HEK293 (cell line): ENCODE results near the gene POLR3C.

Experiments used
- INSM2 ChIP-seq: fragments of 450-650 bp; formaldehyde crosslinking; IDR thresholded peaks from 2 replicates; pipeline ENCODE4 v1.5.1; 2016; ENCODE audit warnings: missing biosample characterization, missing genetic modification characterization
- OSR2 ChIP-seq: fragments of 450-650 bp; formaldehyde crosslinking; IDR thresholded peaks from 2 replicates; pipeline ENCODE4 v1.5.1; 2016; ENCODE audit warnings: missing biosample characterization, missing genetic modification characterization
- YY1 ChIP-seq: fragments of 450-650 bp; formaldehyde crosslinking; IDR thresholded peaks from 2 replicates; pipeline ENCODE4 v1.5.1; 2018; ENCODE audit warnings: missing biosample characterization, missing genetic modification characterization
- ZBTB17 ChIP-seq: fragments of 450-650 bp; formaldehyde crosslinking; IDR thresholded peaks from 2 replicates; pipeline ENCODE4 v1.5.1; 2016; ENCODE audit warnings: missing biosample characterization, missing genetic modification characterization
- ZNF18 ChIP-seq: fragments of 450-650 bp; formaldehyde crosslinking; IDR thresholded peaks from 2 replicates; pipeline ENCODE4 v1.5.1; 2016; ENCODE audit warnings: missing biosample characterization, missing genetic modification characterization
- ZNF354C ChIP-seq: fragments of 450-650 bp; formaldehyde crosslinking; IDR thresholded peaks from 2 replicates; pipeline ENCODE4 v1.5.1; 2016; ENCODE audit warnings: missing biosample characterization, missing genetic modification characterization, low read depth, borderline replicate concordance
- ZNF549 ChIP-seq: fragments of 450-650 bp; IDR thresholded peaks from 2 replicates; pipeline ENCODE4 v1.5.1; 2018; ENCODE audit warnings: missing biosample characterization, missing genetic modification characterization, mild to moderate bottlenecking, inconsistent platforms, moderate library complexity
- ZNF660 ChIP-seq: fragments of 450-650 bp; IDR thresholded peaks from 2 replicates; pipeline ENCODE4 v1.5.1; 2018; ENCODE audit warnings: missing biosample characterization, mild to moderate bottlenecking, missing genetic modification characterization
- ZNF747 ChIP-seq: fragments of 450-650 bp; formaldehyde crosslinking; IDR thresholded peaks from 2 replicates; pipeline ENCODE4 v1.5.1; 2016; ENCODE audit warnings: missing biosample characterization, missing genetic modification characterization
- ZXDB ChIP-seq: fragments of 450-650 bp; formaldehyde crosslinking; IDR thresholded peaks from 2 replicates; pipeline ENCODE4 v1.5.1; 2016; ENCODE audit warnings: missing biosample characterization, missing genetic modification characterization
- TF ChIP-seq, protein P1 (sequence below): fragments of 450-650 bp; formaldehyde crosslinking; IDR thresholded peaks from 2 replicates; pipeline ENCODE4 v1.5.1; 2016; ENCODE audit warnings: missing biosample characterization, missing genetic modification characterization
- TF ChIP-seq, protein P2 (sequence below): fragments of 450-650 bp; formaldehyde crosslinking; IDR thresholded peaks from 2 replicates; pipeline ENCODE4 v1.5.1; 2016; ENCODE audit warnings: missing biosample characterization, missing genetic modification characterization

GRCh38 chr1:145795257-145795881 lies 28.6 kb upstream of the POLR3C start:
- no peak for TF ChIP-seq ZBTB17
- TF ChIP-seq INSM2 (tag by site-specific recombination): no peak
- TF ChIP-seq OSR2 (tag by site-specific recombination): no peak
- TF ChIP-seq, protein P1, sequence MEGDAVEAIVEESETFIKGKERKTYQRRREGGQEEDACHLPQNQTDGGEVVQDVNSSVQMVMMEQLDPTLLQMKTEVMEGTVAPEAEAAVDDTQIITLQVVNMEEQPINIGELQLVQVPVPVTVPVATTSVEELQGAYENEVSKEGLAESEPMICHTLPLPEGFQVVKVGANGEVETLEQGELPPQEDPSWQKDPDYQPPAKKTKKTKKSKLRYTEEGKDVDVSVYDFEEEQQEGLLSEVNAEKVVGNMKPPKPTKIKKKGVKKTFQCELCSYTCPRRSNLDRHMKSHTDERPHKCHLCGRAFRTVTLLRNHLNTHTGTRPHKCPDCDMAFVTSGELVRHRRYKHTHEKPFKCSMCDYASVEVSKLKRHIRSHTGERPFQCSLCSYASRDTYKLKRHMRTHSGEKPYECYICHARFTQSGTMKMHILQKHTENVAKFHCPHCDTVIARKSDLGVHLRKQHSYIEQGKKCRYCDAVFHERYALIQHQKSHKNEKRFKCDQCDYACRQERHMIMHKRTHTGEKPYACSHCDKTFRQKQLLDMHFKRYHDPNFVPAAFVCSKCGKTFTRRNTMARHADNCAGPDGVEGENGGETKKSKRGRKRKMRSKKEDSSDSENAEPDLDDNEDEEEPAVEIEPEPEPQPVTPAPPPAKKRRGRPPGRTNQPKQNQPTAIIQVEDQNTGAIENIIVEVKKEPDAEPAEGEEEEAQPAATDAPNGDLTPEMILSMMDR (tag by site-specific recombination): no peak
- TF ChIP-seq ZNF660: no peak
- TF ChIP-seq ZNF549 (tag by site-specific recombination): no peak
- no peak for TF ChIP-seq ZNF18 (tag by site-specific recombination)
- no peak for TF ChIP-seq ZNF354C
- no peak for TF ChIP-seq YY1 (tag by site-specific recombination)
- TF ChIP-seq, protein P2, sequence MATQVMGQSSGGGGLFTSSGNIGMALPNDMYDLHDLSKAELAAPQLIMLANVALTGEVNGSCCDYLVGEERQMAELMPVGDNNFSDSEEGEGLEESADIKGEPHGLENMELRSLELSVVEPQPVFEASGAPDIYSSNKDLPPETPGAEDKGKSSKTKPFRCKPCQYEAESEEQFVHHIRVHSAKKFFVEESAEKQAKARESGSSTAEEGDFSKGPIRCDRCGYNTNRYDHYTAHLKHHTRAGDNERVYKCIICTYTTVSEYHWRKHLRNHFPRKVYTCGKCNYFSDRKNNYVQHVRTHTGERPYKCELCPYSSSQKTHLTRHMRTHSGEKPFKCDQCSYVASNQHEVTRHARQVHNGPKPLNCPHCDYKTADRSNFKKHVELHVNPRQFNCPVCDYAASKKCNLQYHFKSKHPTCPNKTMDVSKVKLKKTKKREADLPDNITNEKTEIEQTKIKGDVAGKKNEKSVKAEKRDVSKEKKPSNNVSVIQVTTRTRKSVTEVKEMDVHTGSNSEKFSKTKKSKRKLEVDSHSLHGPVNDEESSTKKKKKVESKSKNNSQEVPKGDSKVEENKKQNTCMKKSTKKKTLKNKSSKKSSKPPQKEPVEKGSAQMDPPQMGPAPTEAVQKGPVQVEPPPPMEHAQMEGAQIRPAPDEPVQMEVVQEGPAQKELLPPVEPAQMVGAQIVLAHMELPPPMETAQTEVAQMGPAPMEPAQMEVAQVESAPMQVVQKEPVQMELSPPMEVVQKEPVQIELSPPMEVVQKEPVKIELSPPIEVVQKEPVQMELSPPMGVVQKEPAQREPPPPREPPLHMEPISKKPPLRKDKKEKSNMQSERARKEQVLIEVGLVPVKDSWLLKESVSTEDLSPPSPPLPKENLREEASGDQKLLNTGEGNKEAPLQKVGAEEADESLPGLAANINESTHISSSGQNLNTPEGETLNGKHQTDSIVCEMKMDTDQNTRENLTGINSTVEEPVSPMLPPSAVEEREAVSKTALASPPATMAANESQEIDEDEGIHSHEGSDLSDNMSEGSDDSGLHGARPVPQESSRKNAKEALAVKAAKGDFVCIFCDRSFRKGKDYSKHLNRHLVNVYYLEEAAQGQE: no peak
- TF ChIP-seq ZNF747 (tag by site-specific recombination): no peak
- TF ChIP-seq ZXDB (tag by site-specific recombination): no peak
